Measurements from ENCODE around the gene MCMBP. TPM values are rescaled to one million over a fixed set of nuclear protein-coding genes. Genes with fewer than 3 reads are reported as not detected.

The MCMBP gene
- total and polyA plus RNA-seq, 2 donors (not counting 1 experiment from before 2014, with no cell fraction given), result 27.1 to 36.0 TPM

DNA sequence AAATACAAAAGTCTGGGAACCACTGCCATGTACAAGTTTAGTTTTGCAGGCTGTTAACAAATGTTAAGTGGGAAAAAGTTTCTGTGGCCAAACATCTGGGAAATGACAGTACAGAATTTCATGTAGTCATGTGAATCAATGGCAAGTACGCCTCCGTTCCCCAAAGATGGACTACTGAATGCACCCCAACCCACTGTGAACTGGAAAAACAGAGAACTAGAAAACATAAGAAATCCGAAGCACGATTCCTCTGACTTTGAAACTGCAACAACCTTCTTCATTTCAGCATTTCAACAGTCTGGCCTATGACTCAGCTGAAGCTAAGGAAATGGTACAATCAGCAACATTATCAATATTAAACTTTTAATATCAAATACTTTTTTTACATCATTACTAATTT is 41.8 kb downstream of the MCMBP start:
- no peak overlapping the region for H3K27ac ChIP-seq (ENCODE audit: low read length in 2 of 2)
- no peak overlapping the region for H3K27ac Mint-ChIP-seq
- no peak for DNase-seq
- no peaks in the 10 kb centered on the region for H3K4me1 Mint-ChIP-seq
- H3K36me3 ChIP-seq (replicated peaks in 1 of 2; ENCODE audit: control extremely low read depth in 1 of 2, control insufficient read depth in 1 of 2, extremely low read depth in 1 of 2, insufficient read depth in 2 of 2, low read length in 1 of 2), result peaks cover 35 to 73% of the 10 kb centered on the region in 2 experiments
- no peaks in the 10 kb centered on the region for H4K20me1 ChIP-seq (ENCODE audit: control insufficient read depth, insufficient read depth, low read length, poor library complexity, severe bottlenecking)
- CTCF ChIA-PET, result no interaction called here
- no peak overlapping the region for H3K4me2 ChIP-seq (replicated peaks; ENCODE audit: low read depth, low read length, poor library complexity, severe bottlenecking)
- no peak for ATAC-seq (ENCODE audit: low read depth)
- H3K9ac ChIP-seq (ENCODE audit: low read length), result no peak overlapping the region
- no peak overlapping the region for H3K4me3 Mint-ChIP-seq
- POLR2A ChIA-PET, result no interaction called here
- H3K79me2 ChIP-seq (ENCODE audit: control insufficient read depth, insufficient read depth, low read length), result no peaks in the 10 kb centered on the region
- TF ChIP-seq, protein P1, sequence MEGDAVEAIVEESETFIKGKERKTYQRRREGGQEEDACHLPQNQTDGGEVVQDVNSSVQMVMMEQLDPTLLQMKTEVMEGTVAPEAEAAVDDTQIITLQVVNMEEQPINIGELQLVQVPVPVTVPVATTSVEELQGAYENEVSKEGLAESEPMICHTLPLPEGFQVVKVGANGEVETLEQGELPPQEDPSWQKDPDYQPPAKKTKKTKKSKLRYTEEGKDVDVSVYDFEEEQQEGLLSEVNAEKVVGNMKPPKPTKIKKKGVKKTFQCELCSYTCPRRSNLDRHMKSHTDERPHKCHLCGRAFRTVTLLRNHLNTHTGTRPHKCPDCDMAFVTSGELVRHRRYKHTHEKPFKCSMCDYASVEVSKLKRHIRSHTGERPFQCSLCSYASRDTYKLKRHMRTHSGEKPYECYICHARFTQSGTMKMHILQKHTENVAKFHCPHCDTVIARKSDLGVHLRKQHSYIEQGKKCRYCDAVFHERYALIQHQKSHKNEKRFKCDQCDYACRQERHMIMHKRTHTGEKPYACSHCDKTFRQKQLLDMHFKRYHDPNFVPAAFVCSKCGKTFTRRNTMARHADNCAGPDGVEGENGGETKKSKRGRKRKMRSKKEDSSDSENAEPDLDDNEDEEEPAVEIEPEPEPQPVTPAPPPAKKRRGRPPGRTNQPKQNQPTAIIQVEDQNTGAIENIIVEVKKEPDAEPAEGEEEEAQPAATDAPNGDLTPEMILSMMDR (IDR thresholded peaks at IDR 0.05), result no peak
- no peak for TF ChIP-seq EZH2 (IDR thresholded peaks at IDR 0.05; ENCODE audit: borderline replicate concordance, insufficient read depth, low read depth, low read length, poor library complexity, severe bottlenecking)
- no peaks in the 10 kb centered on the region for H3K4me1 ChIP-seq (ENCODE audit: control insufficient read depth in 2 of 2, insufficient read depth in 2 of 2, low read length in 2 of 2)
- no peaks in the 10 kb centered on the region for H3K27me3 Mint-ChIP-seq
- H2AFZ ChIP-seq (ENCODE audit: insufficient read depth, low read depth, low read length, poor library complexity, severe bottlenecking), result no peak overlapping the region
- no peaks in the 10 kb centered on the region for H3K27me3 ChIP-seq (replicated peaks in 1 of 4; ENCODE audit: control extremely low read depth in 1 of 4, control insufficient read depth in 3 of 4, insufficient read depth in 4 of 4, low read length in 3 of 4)
- no peaks in the 10 kb centered on the region for H3K9me3 Mint-ChIP-seq (ENCODE audit: insufficient read depth)
- WGBS (ENCODE audit: insufficient coverage), result 100% methylated on average over 3 of the region's 4 CpGs
- no peak overlapping the region for H3K4me3 ChIP-seq (ENCODE audit: control extremely low read depth in 1 of 5, extremely low read depth in 1 of 5, insufficient read depth in 1 of 5, low read depth in 2 of 5, low read length in 4 of 5)
- no peaks in the 10 kb centered on the region for H3K9me3 ChIP-seq (ENCODE audit: control extremely low read depth in 1 of 3, control insufficient read depth in 2 of 3, insufficient read depth in 1 of 3, low read length in 2 of 3)
- intact Hi-C loops (cut with micrococcal nuclease), result no loop called here

DNA sequence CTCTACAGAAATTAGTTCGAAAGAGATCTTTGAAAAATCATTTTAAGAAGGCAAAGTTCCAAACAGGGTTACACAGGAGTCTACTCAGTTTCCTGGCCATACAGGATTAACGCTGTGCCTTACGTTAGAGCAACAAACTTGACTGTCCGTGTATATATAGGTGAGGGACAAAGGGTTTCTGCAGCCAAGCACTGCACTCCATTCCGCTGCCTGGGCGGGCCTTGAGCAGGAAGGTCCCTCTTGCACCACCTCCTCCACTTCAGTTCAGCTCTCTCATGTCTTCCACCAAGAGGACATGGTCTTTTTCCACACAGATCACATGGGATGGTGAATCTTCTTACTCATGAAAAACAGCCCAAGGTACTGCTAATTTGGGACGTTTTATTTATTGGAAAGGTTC is 43.2 kb downstream of the MCMBP start:
- Histone ChIP-seq H3K79me2 (ENCODE audit: control insufficient read depth, insufficient read depth, low read length) (no peaks in the 10 kb centered on the region), H3K4me3 (ENCODE audit: control extremely low read depth in 1 of 5, extremely low read depth in 1 of 5, insufficient read depth in 1 of 5, low read depth in 2 of 5, low read length in 4 of 5) (no peak overlapping the region), H3K4me2 (replicated peaks; ENCODE audit: low read depth, low read length, poor library complexity, severe bottlenecking) (no peak overlapping the region), H3K4me1 (ENCODE audit: control insufficient read depth in 2 of 2, insufficient read depth in 2 of 2, low read length in 2 of 2) (no peaks in the 10 kb centered on the region), H3K9me3 (ENCODE audit: control extremely low read depth in 1 of 3, control insufficient read depth in 2 of 3, insufficient read depth in 1 of 3, low read length in 2 of 3) (no peaks in the 10 kb centered on the region), H3K36me3 (replicated peaks in 1 of 2; ENCODE audit: control extremely low read depth in 1 of 2, control insufficient read depth in 1 of 2, extremely low read depth in 1 of 2, insufficient read depth in 2 of 2, low read length in 1 of 2) (peaks cover 33 to 64% of the 10 kb centered on the region in 2 experiments), H2AFZ (ENCODE audit: insufficient read depth, low read depth, low read length, poor library complexity, severe bottlenecking) (no peak overlapping the region), H3K27me3 (replicated peaks in 1 of 4; ENCODE audit: control extremely low read depth in 1 of 4, control insufficient read depth in 3 of 4, insufficient read depth in 4 of 4, low read length in 3 of 4) (no peaks in the 10 kb centered on the region), H3K9ac (ENCODE audit: low read length) (no peak overlapping the region), H3K27ac (ENCODE audit: low read length in 2 of 2) (no peak overlapping the region), H4K20me1 (ENCODE audit: control insufficient read depth, insufficient read depth, low read length, poor library complexity, severe bottlenecking) (no peaks in the 10 kb centered on the region)
- Mint-ChIP-seq H3K9me3 (ENCODE audit: insufficient read depth) (no peaks in the 10 kb centered on the region), H3K4me1 (no peaks in the 10 kb centered on the region), H3K27ac (no peak overlapping the region), H3K4me3 (no peak overlapping the region), H3K27me3 (no peaks in the 10 kb centered on the region)
- no peak for ATAC-seq (ENCODE audit: low read depth)
- DNase-seq, result no peak
- POLR2A ChIA-PET, result no interaction called here
- CTCF ChIA-PET, result interaction anchor here (2.1 kb wide), 1 partner anchor 79 kb away, joined by 7 read pairs; no protein-coding TSS in a partner anchor
- intact Hi-C loops (cut with micrococcal nuclease), result no loop called here
- WGBS (ENCODE audit: insufficient coverage), result 97% methylated on average over 3 of the region's 7 CpGs
- TF ChIP-seq, protein P1 (IDR thresholded peaks at IDR 0.05), result no peak
- no peak for TF ChIP-seq EZH2 (IDR thresholded peaks at IDR 0.05; ENCODE audit: borderline replicate concordance, insufficient read depth, low read depth, low read length, poor library complexity, severe bottlenecking)

Measured in B cell (primary cell).